ENCODE measurements around the gene PGF.

The PGF gene

GRCh38 chr14:74973905-74974363 lies 18.5 kb upstream of the PGF start:
- H3K4me3 ChIP-seq (replicated peaks in 1 of 2; ENCODE audit: low read depth in 2 of 2, low read length in 2 of 2) = no peak overlapping the region

GRCh38 chr14:74973003-74973653 lies 17.7 kb upstream of the PGF start:
- peak; percentile 38 to 66 for DNase-seq (ENCODE audit: low read depth in 2 of 2)
- TF ChIP-seq, protein P1, sequence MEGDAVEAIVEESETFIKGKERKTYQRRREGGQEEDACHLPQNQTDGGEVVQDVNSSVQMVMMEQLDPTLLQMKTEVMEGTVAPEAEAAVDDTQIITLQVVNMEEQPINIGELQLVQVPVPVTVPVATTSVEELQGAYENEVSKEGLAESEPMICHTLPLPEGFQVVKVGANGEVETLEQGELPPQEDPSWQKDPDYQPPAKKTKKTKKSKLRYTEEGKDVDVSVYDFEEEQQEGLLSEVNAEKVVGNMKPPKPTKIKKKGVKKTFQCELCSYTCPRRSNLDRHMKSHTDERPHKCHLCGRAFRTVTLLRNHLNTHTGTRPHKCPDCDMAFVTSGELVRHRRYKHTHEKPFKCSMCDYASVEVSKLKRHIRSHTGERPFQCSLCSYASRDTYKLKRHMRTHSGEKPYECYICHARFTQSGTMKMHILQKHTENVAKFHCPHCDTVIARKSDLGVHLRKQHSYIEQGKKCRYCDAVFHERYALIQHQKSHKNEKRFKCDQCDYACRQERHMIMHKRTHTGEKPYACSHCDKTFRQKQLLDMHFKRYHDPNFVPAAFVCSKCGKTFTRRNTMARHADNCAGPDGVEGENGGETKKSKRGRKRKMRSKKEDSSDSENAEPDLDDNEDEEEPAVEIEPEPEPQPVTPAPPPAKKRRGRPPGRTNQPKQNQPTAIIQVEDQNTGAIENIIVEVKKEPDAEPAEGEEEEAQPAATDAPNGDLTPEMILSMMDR (IDR thresholded peaks at IDR 0.05; ENCODE audit: low read depth, low read length) = no peak

More at GRCh38 chr14:74973905-74974363, 18.5 kb upstream of the PGF start:
- no peak for DNase-seq (ENCODE audit: low read depth in 2 of 2)
- TF ChIP-seq, protein P1 (IDR thresholded peaks at IDR 0.05; ENCODE audit: low read depth, low read length) = no peak

GRCh38 chr14:74968811-74969210 lies 13.4 kb upstream of the PGF start:
- H3K4me3 ChIP-seq (replicated peaks in 1 of 2; ENCODE audit: low read depth in 2 of 2, low read length in 2 of 2) = no peak overlapping the region
- DNase-seq (ENCODE audit: low read depth in 2 of 2) = no peak
- TF ChIP-seq, protein P1 (IDR thresholded peaks at IDR 0.05; ENCODE audit: low read depth, low read length) = no peak

More at GRCh38 chr14:74973003-74973653, 17.7 kb upstream of the PGF start:
- H3K4me3 ChIP-seq (replicated peaks in 1 of 2; ENCODE audit: low read depth in 2 of 2, low read length in 2 of 2) = no peak overlapping the region

- TF ChIP-seq, protein P1 (IDR thresholded peaks at IDR 0.05; ENCODE audit: low read depth, low read length) = no peak
- no peak overlapping the region for H3K4me3 ChIP-seq (replicated peaks in 1 of 2; ENCODE audit: low read depth in 2 of 2, low read length in 2 of 2)
- DNase-seq (ENCODE audit: low read depth in 2 of 2) = peak; percentile 30 to 86
These were observed 10.2 kb upstream of the PGF start for GRCh38 chr14:74965486-74966153.

DNA sequence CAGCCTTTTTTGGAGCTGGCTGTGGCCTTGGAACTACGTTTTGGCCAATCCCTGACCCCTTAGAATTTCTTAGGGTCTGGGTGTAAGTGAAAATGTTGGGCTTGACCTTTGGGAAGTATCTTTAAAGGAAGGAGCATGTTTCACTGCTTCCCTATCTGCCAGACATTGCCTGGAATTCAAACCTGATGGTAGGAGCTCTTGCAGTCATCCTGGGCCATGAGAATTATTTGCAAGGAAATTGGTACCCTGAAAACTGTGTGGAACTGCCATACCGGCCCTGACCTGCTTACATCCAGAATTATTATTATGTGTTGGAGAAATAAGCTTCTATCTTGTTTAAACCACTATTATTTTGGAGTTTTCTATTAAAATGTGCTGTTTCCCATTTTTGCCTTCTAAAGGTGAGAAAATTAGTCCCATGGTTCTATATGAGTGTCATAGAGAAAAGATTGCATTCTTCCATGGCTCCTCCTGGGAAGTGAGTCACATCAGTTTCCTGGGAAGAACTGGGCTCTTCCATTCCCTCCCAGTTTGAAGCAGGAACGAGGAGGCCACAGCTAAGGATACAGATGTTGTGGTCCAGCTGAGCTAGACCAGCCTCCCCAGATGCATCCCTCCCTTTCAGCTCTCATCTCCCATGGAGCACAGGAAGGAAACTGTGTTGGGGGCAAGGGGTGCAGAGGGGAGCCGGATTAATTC lies 9.5 kb upstream of the PGF start:
- TF ChIP-seq, protein P1 (IDR thresholded peaks at IDR 0.05; ENCODE audit: low read depth, low read length) = no peak
- no peak overlapping the region for H3K4me3 ChIP-seq (replicated peaks in 1 of 2; ENCODE audit: low read depth in 2 of 2, low read length in 2 of 2)
- DNase-seq (ENCODE audit: low read depth in 2 of 2) = peak; percentile 52 to 54

- peak; percentile 53 to 71 for DNase-seq (ENCODE audit: low read depth in 2 of 2)
- H3K4me3 ChIP-seq (replicated peaks in 1 of 2; ENCODE audit: low read depth in 2 of 2, low read length in 2 of 2) = no peak overlapping the region
- TF ChIP-seq, protein P1 (IDR thresholded peaks at IDR 0.05; ENCODE audit: low read depth, low read length) = no peak
These were observed 8.4 kb upstream of the PGF start for GRCh38 chr14:74963705-74964271.

Measured in cardiac fibroblast (primary cell).